ENCODE results near the gene C22orf31.

The C22orf31 gene

DNA sequence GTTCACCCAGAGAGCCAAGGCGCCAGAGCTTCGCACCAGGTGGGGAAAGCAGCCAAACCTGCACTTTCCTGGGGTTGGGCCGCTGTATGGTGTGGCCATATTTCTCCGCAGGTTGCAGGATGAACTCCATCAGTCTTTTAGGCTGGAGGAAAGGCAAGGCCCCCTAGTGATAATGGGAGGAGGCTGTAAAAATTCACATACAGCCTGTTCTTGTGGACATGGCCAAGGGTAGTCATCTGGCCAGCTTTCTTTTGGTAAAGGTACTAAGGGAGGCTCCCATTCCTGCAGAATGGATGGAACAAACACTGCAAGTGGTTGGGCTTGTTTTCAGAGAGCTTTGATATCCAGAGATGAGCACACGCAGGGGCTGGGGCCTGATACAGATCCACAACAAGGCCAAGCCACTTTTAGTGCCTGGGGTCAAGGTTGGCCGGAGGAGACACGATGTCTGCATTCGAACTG lies 29.6 kb downstream of the C22orf31 start:
- Histone ChIP-seq H3K27ac (ENCODE audit: extremely low read depth, low read depth, low read length) (peak overlapping the region; percentile 49; the same call in 1 of the 2 replicates), H3K9me3 (ENCODE audit: control insufficient read depth, insufficient read depth, low read depth, low read length) (no peaks in the 10 kb centered on the region), H3K4me3 (ENCODE audit: low read depth, low read length) (no peak overlapping the region), H3K4me1 (ENCODE audit: control insufficient read depth, insufficient read depth, low read length) (peaks cover 23% of the 10 kb centered on the region), H3K36me3 (ENCODE audit: control insufficient read depth in 2 of 2, insufficient read depth in 1 of 2, low read length in 2 of 2) (no peaks in the 10 kb centered on the region)
- ChIA-PET POLR2A (interaction anchor here (1.0 to 2.2 kb wide), 3 partner anchors 18 to 232 kb away, joined by 3 to 22 read pairs (median 4); partner anchors contain the start of genes XBP1 and ZNRF3), CTCF (interaction anchor here (0.6 to 7.0 kb wide), 9 partner anchors 8 to 432 kb away, joined by 3 to 53 read pairs (median 4); no protein-coding TSS in a partner anchor)
- TF ChIP-seq ZNF112 (tag by site-specific recombination; IDR thresholded peaks at IDR 0.05) (no peak), ZFP69B (tag by site-specific recombination; IDR thresholded peaks at IDR 0.05) (no peak), MYNN (tag by site-specific recombination; IDR thresholded peaks at IDR 0.05; ENCODE audit: borderline replicate concordance) (no peak), IKZF3 (tag by site-specific recombination; IDR thresholded peaks at IDR 0.05) (0 out of 2 replicates have a peak, but pooled peaks have one; percentile 32), ZBTB21 (tag by site-specific recombination; IDR thresholded peaks at IDR 0.05) (no peak), ZNF146 (tag by site-specific recombination; IDR thresholded peaks at IDR 0.05) (no peak), ZXDB (tag by site-specific recombination; IDR thresholded peaks at IDR 0.05) (no peak), ZNF791 (tag by site-specific recombination; IDR thresholded peaks at IDR 0.05) (no peak), ZNF366 (tag by site-specific recombination; conservative IDR thresholded peaks at IDR 0.05) (no peak)
- TF ChIP-seq, protein P1, sequence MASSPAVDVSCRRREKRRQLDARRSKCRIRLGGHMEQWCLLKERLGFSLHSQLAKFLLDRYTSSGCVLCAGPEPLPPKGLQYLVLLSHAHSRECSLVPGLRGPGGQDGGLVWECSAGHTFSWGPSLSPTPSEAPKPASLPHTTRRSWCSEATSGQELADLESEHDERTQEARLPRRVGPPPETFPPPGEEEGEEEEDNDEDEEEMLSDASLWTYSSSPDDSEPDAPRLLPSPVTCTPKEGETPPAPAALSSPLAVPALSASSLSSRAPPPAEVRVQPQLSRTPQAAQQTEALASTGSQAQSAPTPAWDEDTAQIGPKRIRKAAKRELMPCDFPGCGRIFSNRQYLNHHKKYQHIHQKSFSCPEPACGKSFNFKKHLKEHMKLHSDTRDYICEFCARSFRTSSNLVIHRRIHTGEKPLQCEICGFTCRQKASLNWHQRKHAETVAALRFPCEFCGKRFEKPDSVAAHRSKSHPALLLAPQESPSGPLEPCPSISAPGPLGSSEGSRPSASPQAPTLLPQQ (tag by site-specific recombination; IDR thresholded peaks at IDR 0.05): no peak
- TF ChIP-seq, protein P2, sequence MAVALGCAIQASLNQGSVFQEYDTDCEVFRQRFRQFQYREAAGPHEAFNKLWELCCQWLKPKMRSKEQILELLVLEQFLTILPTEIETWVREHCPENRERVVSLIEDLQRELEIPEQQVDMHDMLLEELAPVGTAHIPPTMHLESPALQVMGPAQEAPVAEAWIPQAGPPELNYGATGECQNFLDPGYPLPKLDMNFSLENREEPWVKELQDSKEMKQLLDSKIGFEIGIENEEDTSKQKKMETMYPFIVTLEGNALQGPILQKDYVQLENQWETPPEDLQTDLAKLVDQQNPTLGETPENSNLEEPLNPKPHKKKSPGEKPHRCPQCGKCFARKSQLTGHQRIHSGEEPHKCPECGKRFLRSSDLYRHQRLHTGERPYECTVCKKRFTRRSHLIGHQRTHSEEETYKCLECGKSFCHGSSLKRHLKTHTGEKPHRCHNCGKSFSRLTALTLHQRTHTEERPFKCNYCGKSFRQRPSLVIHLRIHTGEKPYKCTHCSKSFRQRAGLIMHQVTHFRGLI (tag by site-specific recombination; IDR thresholded peaks at IDR 0.05): peak; percentile 100

DNA sequence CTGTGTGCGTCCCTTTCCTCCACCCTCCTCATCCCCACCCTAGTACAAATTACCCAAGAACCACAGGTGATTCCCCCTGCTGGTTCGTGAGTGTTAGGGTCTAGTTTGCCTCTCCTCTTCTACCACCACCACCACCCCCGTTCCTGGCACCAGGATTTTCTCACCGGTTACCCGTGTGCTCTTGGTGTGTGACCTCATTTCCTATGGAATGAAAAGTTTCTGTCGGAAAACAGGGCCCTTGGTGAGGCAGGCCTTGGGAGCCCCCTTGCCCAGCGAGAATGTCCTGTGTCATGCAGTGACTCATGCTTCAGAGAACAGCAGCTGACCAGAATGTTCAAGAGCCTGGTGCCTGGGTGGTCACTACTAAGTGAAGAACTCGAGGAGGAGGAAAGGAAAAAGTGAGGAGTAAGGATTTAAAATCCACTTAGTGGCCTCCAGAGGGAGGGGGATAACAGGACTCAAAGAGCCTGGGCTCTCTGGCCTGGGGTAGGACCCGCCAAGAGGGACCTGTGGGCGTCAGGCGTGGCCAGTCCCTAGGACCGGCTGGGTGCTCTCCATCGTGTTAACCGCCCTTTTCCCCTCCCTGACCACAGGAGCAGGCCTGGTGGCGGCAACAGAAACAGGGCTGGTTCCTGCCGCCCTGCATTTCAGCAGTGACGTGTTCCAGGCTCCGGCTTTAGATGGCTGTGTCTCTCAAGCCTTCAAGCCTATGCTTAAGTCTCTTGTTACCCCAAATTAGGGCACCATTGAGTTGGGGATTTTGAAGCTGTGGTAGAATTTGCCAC lies 30.2 kb downstream of the C22orf31 start:
- Histone ChIP-seq H3K9me3 (ENCODE audit: control insufficient read depth, insufficient read depth, low read depth, low read length) (no peaks in the 10 kb centered on the region), H3K4me1 (ENCODE audit: control insufficient read depth, insufficient read depth, low read length) (peaks cover 23% of the 10 kb centered on the region), H3K36me3 (ENCODE audit: control insufficient read depth in 2 of 2, insufficient read depth in 1 of 2, low read length in 2 of 2) (peaks cover 0 to 3% of the 10 kb centered on the region in 2 experiments; a peak in 1 of 3 replicates), H3K27ac (ENCODE audit: extremely low read depth, low read depth, low read length) (peak overlapping the region; percentile 49), H3K4me3 (ENCODE audit: low read depth, low read length) (peak overlapping the region; percentile 53)
- ChIA-PET POLR2A (interaction anchor here (0.9 to 2.2 kb wide), 6 partner anchors 18 to 231 kb away, joined by 3 to 22 read pairs (median 3); partner anchors contain the start of genes XBP1 and ZNRF3), CTCF (interaction anchor here (0.6 to 7.0 kb wide), 11 partner anchors 9 to 982 kb away, joined by 3 to 53 read pairs (median 3); partner anchors contain the start of gene KREMEN1)
- TF ChIP-seq ZNF561 (tag by site-specific recombination; IDR thresholded peaks at IDR 0.05; ENCODE audit: borderline replicate concordance) (no peak), ZNF169 (tag by site-specific recombination; IDR thresholded peaks at IDR 0.05) (no peak), ZNF248 (tag by site-specific recombination; IDR thresholded peaks at IDR 0.05) (no peak), ZNF311 (tag by site-specific recombination; IDR thresholded peaks at IDR 0.05; ENCODE audit: borderline replicate concordance) (no peak), ZNF548 (tag by site-specific recombination; IDR thresholded peaks at IDR 0.05) (no peak), ZNF596 (tag by site-specific recombination; IDR thresholded peaks at IDR 0.05) (no peak), ZNF837 (tag by site-specific recombination; IDR thresholded peaks at IDR 0.05) (no peak), SCRT1 (tag by site-specific recombination; IDR thresholded peaks at IDR 0.05; ENCODE audit: borderline replicate concordance) (no peak), ZNF560 (tag by site-specific recombination; IDR thresholded peaks at IDR 0.05; ENCODE audit: borderline replicate concordance) (no peak), ZNF354C (tag by site-specific recombination; IDR thresholded peaks at IDR 0.05; ENCODE audit: borderline replicate concordance, low read depth) (no peak), ZNF223 (tag by site-specific recombination; IDR thresholded peaks at IDR 0.05) (no peak), KLF1 (tag by site-specific recombination; IDR thresholded peaks at IDR 0.05) (no peak), REPIN1 (tag by site-specific recombination; IDR thresholded peaks at IDR 0.05; ENCODE audit: low read depth) (no peak), ZEB2 (tag by site-specific recombination; IDR thresholded peaks at IDR 0.05) (peak; percentile 52), SALL2 (tag by site-specific recombination; IDR thresholded peaks at IDR 0.05; ENCODE audit: borderline replicate concordance) (no peak)
- TF ChIP-seq, protein P3, sequence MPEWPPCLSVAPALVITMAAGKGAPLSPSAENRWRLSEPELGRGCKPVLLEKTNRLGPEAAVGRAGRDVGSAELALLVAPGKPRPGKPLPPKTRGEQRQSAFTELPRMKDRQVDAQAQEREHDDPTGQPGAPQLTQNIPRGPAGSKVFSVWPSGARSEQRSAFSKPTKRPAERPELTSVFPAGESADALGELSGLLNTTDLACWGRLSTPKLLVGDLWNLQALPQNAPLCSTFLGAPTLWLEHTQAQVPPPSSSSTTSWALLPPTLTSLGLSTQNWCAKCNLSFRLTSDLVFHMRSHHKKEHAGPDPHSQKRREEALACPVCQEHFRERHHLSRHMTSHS (tag by site-specific recombination; IDR thresholded peaks at IDR 0.05): no peak
- TF ChIP-seq, protein P4, sequence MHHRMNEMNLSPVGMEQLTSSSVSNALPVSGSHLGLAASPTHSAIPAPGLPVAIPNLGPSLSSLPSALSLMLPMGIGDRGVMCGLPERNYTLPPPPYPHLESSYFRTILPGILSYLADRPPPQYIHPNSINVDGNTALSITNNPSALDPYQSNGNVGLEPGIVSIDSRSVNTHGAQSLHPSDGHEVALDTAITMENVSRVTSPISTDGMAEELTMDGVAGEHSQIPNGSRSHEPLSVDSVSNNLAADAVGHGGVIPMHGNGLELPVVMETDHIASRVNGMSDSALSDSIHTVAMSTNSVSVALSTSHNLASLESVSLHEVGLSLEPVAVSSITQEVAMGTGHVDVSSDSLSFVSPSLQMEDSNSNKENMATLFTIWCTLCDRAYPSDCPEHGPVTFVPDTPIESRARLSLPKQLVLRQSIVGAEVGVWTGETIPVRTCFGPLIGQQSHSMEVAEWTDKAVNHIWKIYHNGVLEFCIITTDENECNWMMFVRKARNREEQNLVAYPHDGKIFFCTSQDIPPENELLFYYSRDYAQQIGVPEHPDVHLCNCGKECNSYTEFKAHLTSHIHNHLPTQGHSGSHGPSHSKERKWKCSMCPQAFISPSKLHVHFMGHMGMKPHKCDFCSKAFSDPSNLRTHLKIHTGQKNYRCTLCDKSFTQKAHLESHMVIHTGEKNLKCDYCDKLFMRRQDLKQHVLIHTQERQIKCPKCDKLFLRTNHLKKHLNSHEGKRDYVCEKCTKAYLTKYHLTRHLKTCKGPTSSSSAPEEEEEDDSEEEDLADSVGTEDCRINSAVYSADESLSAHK (tag by site-specific recombination; IDR thresholded peaks at IDR 0.05): no peak
